Smooth muscle cell (in vitro differentiated cells): ENCODE measurements around the gene ERCC2. TPM values are rescaled to one million over a fixed set of nuclear protein-coding genes. Genes with fewer than 3 reads are reported as not detected.

Experiments used
- DNase-seq: peaks from one replicate; lab custom pipeline; 2025; ENCODE audit not compliant: unreplicated experiment; lab: John Stamatoyannopoulos, UW
- H2AFZ ChIP-seq: fragments of 200-600 bp; sonication (generic); 2 replicates; pipeline ENCODE4 v1.6.0; 2016; ENCODE audit warnings: antibody characterized with exemption, low read depth, mild to moderate bottlenecking
- H3F3A ChIP-seq: fragments of 200-600 bp; sonication (generic); 2 replicates; pipeline ENCODE4 v1.6.0; 2017; ENCODE audit warnings: antibody characterized with exemption, low read depth
- H3K27ac ChIP-seq: fragments of 200-600 bp; sonication (generic); 2 replicates; pipeline ENCODE4 v1.5.1; 2016; ENCODE audit warnings: low read depth, mild to moderate bottlenecking
- H3K27me3 ChIP-seq: fragments of 200-600 bp; sonication (generic); 2 replicates; pipeline ENCODE4 v1.6.1; 2016; ENCODE audit warnings: low read depth, mild to moderate bottlenecking
- H3K36me3 ChIP-seq: fragments of 200-600 bp; sonication (generic); 2 replicates; pipeline ENCODE4 v1.5.1; 2016; ENCODE audit warnings: low read depth
- H3K4me1 ChIP-seq: fragments of 200-600 bp; sonication (generic); 2 replicates; pipeline ENCODE4 v1.5.1; 2016; ENCODE audit warnings: low read depth
- H3K4me2 ChIP-seq: fragments of 200-600 bp; sonication (generic); 2 replicates; pipeline ENCODE4 v1.6.0; 2016; ENCODE audit warnings: mild to moderate bottlenecking
- H3K4me3 ChIP-seq: fragments of 200-600 bp; sonication (generic); 2 replicates; pipeline ENCODE4 v1.5.1; 2016; ENCODE audit warnings: mild to moderate bottlenecking
- H3K79me2 ChIP-seq: fragments of 200-600 bp; sonication (generic); 2 replicates; pipeline ENCODE4 v1.6.0; 2016; ENCODE audit warnings: low read depth, mild to moderate bottlenecking
- H3K9ac ChIP-seq: fragments of 200-600 bp; sonication (generic); 2 replicates; pipeline ENCODE4 v1.6.0; 2016; ENCODE audit warnings: low read depth
- H3K9me3 ChIP-seq: fragments of 200-600 bp; sonication (generic); replicated peaks from 2 replicates; pipeline ENCODE4 v1.5.1; 2016; ENCODE audit warnings: low read depth
- H4K20me1 ChIP-seq: fragments of 200-600 bp; sonication (generic); 2 replicates; pipeline ENCODE4 v1.6.0; 2016; ENCODE audit warnings: low read depth
- CTCF ChIP-seq: fragments of 200-600 bp; sonication (generic); IDR thresholded peaks from 2 replicates; pipeline ENCODE4 v1.5.1; 2017; ENCODE audit warnings: borderline replicate concordance, mild to moderate bottlenecking, antibody characterized with exemption; ENCODE audit not compliant: insufficient read depth, poor library complexity, severe bottlenecking
- WGBS: methylation state at CpG from one replicate; pipeline ENCODE4 v1.1.7; 2016; ENCODE audit warnings: low lambda C conversion rate; 5-methylcytosine and 5-hydroxymethylcytosine counted together
- polyA plus RNA-seq: library from polyadenylated mRNA; unstranded; fragments of >200 nt; fragmentation: Nextera tagmentation; extraction: Ambion mirVana; gene quantifications from 2 replicates; pipeline ENCODE4 v1.2.1, GENCODE V29; 2016
- total RNA-seq: library from RNA; depleted of rRNA; stranded (reverse); fragments of >200 nt; gene quantifications from 2 replicates; pipeline ENCODE4 v1.2.3, GENCODE V29; 2014

Gene ERCC2
- total and polyA plus RNA-seq, 2 experiments from 2014 or later, result 13.4 to 14.6 TPM

- Histone ChIP-seq H3K27ac (no peak overlapping the region), H3K4me3 (no peak overlapping the region), H3K4me1 (no peaks in the 10 kb centered on the region), H4K20me1 (no peaks in the 10 kb centered on the region), H3K9me3 (no peaks in the 10 kb centered on the region), H3K27me3 (peaks cover 6% of the 10 kb centered on the region), H3F3A (no peaks in the 10 kb centered on the region), H3K79me2 (no peaks in the 10 kb centered on the region), H3K36me3 (no peaks in the 10 kb centered on the region), H3K4me2 (no peak overlapping the region), H3K9ac (no peak overlapping the region), H2AFZ (no peak overlapping the region)
- WGBS, result 96% methylated on average over 17 of the region's 17 CpGs
- TF ChIP-seq CTCF, result no peak
- no peak for DNase-seq
These were observed 20.9 kb downstream of the ERCC2 start for GRCh38 chr19:45349430-45349941.

GRCh38 chr19:45349126-45349415 lies 21.3 kb downstream of the ERCC2 start:
- Histone ChIP-seq H3K27me3 (peaks cover 6% of the 10 kb centered on the region), H3K9me3 (no peaks in the 10 kb centered on the region), H3K36me3 (no peaks in the 10 kb centered on the region), H4K20me1 (no peaks in the 10 kb centered on the region), H3K9ac (no peak overlapping the region), H3K79me2 (no peaks in the 10 kb centered on the region), H3K4me1 (no peaks in the 10 kb centered on the region), H3F3A (no peaks in the 10 kb centered on the region), H2AFZ (no peak overlapping the region), H3K4me2 (no peak overlapping the region), H3K27ac (no peak overlapping the region), H3K4me3 (no peak overlapping the region)
- no peak for DNase-seq
- WGBS, result 78% methylated on average over 3 of the region's 3 CpGs
- TF ChIP-seq CTCF, result no peak

GRCh38 chr19:45348367-45349125 lies 21.8 kb downstream of the ERCC2 start:
- H3K27me3 ChIP-seq, result peaks cover 6% of the 10 kb centered on the region
- H2AFZ ChIP-seq, result no peak overlapping the region
- no peaks in the 10 kb centered on the region for H3K4me1 ChIP-seq
- DNase-seq, result no peak
- H3K4me2 ChIP-seq, result no peak overlapping the region
- no peaks in the 10 kb centered on the region for H3K36me3 ChIP-seq
- no peaks in the 10 kb centered on the region for H3F3A ChIP-seq
- no peak overlapping the region for H3K27ac ChIP-seq
- H3K4me3 ChIP-seq, result no peak overlapping the region
- TF ChIP-seq CTCF, result no peak
- no peaks in the 10 kb centered on the region for H4K20me1 ChIP-seq
- no peak overlapping the region for H3K9ac ChIP-seq
- no peaks in the 10 kb centered on the region for H3K9me3 ChIP-seq
- H3K79me2 ChIP-seq, result no peaks in the 10 kb centered on the region
- WGBS, result 93% methylated on average over 17 of the region's 23 CpGs
